Measurements from ENCODE around the gene PAN2.
"Not testable (repeated sequence)": the region's sequence is repeated elsewhere in the genome, so short reads cannot be mapped to it uniquely, and the experiment has no call there.

PAN2 gene

DNA sequence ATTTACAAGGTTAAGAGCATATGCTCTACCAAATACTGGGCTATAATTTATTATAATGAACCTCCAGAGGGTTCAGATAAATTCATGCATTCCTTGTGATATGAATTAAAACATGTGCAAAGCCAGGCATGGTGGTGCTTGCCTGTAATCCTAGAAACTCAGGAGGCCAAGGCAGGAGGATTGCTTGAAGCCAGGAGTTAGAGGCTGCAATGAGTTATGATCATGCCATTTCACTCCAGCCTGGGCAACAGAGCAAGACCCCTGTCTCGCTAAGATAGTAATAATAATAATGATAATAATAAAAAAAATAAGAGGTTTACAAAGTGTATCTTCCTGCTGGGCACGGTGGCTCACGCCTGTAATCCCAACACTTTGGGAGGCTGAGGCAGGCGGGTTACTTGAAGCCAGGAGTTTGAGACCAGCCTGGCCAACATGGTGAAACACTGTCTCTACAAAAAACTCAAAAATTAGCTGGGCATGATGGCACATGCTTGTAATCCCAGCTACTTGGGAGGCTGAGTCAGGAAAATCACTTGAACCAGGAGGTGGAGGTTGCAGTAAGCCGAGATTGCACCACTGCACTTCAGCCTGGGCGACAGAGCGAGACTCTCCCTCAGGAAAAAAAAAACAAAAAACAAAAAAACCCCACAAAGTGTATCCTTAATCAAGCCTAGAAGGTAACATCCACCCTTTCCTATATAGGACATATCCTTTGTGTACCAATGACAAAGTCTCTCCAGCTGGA is 26.4 kb downstream of the PAN2 start:
- DNase-seq: no peak

DNA sequence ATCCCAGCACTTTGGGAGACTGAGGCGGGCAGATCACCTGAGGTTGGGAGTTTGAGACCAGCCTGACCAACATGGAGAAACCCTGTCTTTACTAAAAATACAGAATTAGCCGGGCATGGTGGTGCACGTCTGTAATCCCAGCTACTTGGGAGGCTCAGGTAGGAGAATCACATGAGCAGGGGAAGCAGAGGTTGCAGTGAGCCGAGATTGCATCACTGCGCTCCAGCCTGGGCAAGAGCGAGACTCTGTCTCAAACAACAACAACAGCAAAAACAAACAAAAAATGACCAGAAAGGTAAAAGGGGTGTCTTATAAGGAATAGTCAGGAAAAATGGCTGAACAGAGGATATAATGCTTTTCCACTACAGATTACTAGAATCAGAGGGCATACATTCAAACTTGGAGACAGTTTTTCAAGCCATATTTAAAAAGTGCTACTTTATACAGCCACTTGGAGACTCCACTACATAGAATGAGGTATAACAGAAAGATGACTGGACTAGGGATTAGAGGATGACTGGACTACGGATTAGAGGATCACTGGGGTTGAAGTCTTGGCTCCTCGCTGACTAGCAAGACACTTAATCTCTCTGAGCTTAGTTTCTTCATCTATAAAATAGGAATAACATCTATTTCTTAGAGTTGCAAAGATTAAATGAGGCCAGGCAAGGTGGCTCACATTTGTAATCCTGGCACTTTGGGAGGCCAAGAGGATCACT is 28.8 kb downstream of the PAN2 start:
- no peak for DNase-seq

DNA sequence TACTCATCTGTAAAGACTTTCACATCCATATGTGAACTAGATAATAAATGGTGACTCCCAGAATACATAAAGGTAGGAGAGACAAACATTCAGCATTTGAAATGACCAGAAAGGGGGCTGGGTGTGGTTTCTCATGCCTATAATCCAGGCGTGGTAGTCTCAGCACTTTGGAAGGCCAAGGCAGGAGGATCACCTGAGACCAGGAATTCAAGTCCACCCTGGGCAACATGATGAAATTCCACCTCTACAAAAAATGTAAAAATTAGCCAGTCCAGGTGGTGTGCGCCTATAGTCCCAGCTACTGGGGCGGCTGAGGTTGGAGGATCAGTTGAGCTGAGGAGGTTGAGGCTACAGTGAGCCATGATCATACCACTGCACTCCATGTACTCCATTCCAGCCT is 29.5 kb downstream of the PAN2 start:
- DNase-seq: no peak

DNA sequence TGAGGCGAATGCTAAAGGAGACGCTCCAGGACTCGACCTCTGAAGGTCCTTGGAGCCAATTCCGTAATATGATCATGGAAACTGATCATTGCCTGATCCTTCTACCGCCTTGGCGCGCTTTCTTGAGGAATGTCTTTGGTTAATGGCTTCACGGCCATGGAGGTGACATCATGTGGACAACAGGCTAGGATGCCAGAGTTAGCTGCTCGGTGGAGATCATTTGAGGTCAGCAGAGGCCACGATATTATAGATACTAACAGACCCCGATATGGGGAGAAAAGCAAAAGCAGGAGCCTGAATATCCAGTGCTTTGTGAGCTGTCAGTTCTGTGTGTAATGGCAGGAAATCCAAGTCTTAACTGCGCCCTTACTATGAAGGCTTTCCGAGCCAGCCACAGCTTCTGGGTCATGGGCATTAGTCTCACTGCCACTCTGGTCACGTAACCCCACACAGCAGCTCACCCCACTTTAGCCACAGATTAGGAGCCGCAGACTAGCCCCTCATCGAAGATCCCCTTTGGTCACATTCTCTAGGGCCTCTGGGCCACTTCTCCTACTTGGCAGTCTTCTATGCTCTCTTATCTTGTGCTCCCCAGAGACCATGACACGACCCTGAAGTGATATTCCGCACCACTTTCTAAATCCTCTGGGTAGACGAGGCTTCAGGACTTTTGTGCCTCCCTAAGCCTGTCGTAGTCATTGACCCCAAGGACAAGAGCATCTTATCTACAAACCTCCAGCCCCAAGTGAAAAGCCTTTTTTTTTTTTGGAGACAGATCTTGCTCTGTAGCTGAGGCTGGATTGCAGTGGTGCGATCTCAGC is 32.9 kb downstream of the PAN2 start:
- DNase-seq: no peak

DNA sequence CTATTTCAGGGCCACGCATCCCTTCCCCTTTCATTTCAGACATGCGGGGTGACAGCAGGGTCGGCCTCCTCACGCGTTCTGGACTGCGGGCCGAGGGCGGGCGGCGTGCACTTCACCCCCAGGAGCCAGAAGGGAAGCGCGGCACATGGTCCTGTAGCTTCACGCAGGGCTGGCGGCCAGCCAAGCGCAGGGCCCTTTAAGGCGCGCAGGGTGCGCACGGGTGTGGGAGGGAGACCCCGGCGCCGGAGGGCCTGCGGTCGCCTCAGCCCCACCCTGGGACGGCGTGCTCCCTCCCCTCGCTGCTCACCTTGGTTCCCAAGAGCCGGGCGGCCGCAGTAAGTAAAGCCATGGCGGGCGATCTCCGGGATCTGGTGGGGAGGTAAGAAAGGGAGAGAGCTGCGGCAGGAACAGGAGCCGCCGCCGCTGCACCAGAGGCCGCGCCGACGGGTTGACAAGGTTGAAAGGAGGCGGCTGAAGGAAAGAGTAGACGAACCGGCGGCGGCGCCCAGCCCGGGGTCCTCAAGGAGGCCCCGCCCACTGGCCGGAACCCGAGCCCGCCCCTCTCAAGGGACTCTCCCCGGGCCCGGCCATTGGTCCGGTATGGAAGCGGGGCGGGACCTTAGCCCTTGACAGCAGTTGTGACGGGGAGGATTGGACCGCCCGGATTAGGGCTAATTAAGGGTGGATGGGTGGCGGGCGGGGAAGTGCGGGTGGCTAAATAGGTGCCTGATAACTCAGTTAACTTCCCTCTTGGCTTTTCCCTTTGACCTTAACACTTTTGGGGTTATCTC is 33.8 kb downstream of the PAN2 start, which contains the start of gene CS:
Gene CS, minus strand, starts transcription at position 478 of the 791 bp plus-strand sequence. Its CDS starts 129 bp downstream, at position 349.
- peak; percentile 99 for DNase-seq

DNA sequence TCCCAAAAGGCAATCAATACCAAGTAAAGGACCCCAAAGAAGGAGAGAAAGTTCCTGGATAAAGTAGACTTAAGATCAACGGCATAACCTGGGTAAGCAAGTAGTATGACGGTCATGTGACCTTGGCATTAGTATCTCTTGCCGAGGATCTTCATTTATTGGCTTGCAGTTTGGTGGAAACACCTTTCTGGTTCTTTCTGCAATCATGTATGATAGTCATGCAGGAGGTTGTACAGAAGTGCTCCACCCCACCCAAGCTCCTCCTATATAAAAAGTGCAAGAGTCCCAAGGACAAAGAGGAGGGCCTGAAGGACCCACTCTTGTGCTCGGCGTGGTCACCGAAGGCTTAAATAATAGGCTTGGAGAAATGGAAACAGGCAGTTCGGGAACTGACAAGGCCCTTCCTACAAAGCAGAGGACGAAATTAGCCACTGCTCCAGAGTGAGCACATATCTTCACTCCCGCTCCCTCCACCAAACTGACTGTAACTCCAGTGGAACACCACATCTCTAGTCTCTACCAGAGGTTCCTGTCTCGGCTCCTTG is 34.4 kb downstream of the PAN2 start:
- DNase-seq: peak; percentile 26

DNA sequence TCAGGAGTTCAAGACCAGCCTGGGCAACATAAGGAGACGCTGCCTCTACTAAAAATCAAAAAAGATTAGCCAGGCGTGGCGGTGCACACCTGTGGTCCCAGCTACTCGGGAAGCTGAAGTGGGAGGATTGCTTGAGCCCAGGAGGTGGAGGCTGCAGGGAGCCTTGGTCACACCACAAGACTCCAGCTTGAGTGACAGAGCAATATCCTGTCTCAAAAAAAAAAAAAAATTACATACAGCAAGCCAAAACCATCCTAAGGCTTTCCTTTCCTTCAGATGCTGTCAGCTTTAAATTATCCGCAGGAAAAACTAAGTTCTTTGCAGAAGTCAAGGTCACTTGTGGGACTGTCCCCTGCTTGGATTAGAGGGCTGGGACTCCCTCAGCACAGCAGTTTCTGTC is 35.0 kb downstream of the PAN2 start:
- DNase-seq: no peak

DNA sequence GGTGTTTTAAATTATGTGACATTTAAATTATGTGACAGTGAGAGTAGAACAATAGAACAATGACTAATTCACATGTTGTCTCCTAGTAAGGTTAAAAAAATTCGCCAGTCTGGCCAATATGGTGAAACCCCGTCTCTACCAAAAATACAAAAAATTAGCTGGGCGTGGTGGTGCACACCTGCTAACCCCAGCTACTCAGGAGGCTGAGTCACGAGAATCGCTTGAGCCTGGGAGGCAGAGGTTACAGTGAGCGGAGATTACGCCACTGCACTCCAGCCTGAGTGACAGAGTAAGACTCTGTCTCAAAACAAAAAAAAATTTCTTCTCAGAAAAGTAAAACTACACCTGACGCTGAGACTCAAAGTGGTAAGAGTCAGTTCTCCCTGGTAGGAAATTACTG is 36.4 kb downstream of the PAN2 start:
- DNase-seq: no peak

DNA sequence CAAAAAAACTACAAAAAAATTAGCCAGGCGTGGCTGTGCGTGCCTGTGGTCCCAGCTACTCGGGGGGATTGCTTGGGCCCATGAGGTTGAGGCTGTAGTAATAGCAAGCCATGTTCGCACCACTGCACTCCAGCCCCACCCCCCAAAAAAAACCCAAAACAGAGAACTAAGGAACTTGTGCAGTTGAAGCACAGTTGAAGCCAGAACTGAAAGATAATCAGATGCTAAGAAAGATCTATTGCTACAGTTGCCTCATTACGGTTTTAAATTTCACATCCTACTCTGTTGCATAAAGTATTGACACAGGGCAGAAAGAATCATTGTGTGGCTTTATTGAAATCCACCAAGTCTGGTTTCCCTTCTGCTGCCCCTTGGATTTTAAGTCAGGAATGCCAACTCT is 37.5 kb downstream of the PAN2 start:
- no peak for DNase-seq

DNA sequence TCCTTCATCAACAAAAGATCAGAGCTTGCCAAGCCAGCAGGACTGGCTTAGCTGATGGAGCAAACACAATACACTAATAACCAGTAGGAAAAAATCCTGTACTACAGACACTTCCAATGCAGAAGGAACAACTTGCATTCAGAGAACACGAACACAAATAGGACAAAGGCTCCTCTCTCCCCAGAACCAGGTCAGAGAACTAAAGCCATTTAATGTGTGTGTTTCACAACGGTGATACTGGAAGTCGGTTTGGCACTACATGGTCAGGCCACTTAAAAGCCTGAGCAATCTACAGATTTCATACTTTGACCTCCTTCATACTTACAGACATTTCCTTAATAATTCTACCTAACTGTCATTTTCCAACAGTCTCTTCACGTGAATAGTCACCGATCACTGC is 40.0 kb downstream of the PAN2 start:
- no peak for DNase-seq

DNA sequence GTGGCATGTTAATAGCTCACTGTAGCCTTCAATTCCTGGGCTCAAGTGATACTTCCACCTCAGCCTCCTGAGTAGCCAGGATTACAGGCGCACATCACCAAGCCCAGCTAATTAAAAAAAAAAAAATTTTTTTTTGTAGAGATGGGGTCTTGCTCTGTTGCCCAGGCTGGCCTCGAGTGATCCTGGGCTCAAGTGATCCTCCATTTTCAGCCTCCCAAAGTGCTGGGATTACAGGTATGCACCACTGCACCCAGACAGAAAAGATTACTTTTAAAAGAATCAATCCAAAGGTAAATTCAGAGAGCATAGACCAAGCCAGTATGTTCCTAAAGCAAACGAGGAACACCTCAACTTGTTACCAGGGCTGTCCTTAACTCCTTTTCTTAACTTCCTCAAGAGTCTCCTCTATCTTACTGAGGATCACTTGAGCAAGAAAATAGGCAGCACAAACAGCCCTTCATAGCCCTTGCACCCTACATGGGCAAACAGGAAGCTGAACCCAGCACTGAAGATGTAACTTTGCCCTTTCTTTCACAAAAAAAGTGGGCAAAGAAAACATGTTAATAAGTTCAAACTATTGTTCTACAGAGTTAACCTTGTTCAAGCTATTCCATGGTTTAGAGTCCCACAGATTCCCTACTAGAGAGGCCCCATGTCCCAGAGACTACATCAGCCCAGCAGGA is 45.0 kb downstream of the PAN2 start:
- no peak for DNase-seq

DNA sequence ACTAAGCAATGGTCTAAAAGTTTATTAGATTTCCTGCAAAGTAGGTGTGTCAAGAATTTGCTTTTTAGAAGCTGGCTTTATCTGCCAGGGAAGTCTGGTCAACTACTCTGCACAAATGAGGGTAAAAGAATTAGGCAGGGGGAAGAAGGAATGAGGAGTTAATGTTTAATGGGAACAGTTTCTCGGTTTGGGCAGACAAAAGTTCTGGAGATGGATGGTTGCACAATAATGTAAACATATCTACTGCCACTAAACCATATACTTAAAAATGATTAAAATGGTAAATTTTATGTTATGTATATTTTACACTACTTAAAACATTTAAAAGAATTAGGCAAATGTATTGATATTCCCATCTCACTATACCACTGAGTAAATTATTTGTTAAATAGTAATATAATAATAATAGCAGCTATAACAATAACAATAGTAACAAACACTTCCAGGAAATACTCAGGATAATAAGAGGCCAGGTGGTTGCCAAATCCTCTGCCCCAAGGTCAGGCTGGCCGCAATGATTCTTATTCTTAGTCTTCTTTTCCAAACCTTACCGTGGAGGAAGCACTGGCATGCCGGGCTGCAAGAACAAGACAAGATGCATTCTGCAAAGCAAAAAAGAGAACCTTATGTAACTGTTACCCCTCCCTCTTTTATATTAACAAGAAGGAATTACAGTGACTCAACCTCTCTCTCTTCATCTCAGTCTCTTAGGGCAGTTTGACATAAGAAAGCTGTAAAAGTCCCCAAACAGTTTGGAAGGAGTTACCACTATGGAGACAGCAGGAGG is 47.6 kb downstream of the PAN2 start:
- no peak for DNase-seq

DNA sequence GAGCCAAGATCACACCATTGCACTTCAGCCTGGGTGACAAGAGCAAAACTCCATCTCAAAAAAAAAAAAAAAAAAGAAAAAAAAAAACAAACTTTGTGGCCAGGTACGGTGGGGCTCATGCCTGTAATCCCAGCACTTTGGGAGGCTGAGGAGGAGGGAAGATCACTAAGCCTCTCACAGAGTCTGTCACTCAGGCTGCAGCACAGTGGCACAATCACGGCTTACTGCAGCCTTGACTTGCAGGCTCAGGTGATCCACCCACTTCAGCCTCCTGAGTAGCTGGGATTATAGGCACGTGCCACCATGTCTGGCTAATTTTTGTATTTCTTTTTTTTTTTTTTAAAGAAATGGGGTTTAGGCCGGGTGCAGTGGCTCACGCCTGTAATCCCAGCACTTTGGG is 49.5 kb downstream of the PAN2 start:
- DNase-seq: not testable (repeated sequence)

DNA sequence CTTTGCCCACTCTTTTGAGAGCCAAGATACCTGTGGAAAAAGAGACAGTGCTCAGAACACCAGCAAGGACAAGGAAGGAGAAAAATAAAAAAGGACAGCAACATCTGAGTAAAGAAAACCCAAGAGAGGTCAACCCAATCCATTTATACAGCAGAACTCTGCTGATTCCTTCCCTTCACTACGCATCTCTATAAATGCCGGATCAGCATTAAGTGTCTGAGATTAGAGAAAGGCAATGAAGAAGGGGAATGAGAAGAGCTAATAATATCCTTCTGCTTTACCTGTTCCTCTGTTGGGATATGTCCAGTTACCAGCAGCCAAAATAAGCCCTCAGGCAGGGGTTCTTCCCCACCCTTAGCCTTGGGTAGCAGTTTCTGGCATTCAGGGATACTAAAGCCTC is 51.2 kb downstream of the PAN2 start:
- no peak for DNase-seq

DNA sequence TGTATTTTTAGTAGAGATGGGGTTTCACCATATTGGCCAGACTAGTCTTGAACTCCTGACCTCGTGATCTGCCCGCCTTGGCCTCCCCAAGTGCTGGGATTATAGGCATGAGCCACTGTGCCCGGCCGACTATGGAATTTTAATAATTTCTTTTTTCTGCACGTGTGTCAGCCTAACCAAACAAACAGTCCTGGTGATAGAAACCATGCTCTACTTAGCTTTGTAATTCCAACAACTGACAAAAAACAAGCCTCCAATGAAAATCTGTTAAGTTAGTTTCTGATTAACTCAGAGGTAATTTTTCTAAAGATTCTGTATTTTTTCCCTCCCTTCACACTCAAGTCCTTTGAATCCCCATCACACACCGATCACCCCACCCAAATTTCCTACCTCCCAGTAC is 51.8 kb downstream of the PAN2 start:
- DNase-seq: no peak

DNA sequence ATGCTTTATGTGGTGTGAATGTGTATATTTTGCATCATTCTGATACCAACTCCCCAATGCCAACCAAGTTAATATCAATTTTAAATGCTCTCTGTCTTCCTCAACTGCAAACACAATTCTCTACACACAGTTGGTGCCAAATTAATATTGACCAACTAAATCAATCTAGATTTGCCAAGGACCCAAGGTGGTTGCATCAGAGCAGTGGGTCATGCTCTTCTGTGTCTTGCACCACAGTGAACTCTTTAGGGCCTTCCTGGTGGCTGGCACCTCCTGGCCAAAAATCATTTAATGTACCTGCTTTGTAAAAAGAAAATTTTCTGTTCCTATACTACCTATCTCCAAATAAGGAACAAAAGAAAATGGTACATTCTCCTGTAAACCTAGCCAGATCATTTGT is 53.0 kb downstream of the PAN2 start:
- DNase-seq: no peak

DNA sequence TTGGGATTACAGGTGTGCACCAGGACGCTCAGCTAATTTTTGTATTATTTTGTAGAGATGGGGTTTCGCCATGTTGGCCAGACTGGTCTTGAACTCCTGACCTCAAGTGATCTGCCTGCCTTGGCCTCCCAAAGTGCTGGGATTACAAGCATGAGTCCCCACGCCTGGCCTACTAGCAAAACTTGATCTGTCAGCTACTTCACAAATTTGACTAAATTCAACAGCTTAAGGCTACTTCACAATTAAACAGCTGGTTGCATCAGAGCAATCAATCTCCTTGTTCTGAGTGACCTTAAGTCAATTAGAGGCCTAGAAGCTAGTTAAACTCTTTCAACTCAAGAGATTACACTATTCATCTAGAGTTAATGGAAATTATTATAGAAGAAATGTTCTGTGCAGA is 54.9 kb downstream of the PAN2 start:
- DNase-seq: no peak

DNA sequence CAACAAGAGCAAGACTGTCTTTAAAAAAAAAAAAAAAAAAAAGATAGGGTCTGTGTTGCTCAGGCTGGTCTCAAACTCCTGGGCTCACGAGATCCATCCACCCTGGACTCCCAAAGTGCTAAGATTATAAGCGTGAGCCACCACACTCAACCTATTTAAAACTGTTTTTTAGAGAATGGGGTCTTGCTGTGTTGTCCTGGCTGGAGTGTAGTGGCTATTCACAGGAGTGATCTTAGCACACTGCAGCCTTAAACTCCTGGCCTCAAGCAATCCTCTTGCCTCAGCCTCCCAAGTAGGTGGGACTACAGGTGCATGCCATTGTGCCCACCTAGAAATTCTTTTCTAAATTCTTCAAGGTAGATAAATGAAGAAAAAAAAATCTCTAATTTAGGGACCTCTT is 59.5 kb downstream of the PAN2 start:
- no peak for DNase-seq

DNA sequence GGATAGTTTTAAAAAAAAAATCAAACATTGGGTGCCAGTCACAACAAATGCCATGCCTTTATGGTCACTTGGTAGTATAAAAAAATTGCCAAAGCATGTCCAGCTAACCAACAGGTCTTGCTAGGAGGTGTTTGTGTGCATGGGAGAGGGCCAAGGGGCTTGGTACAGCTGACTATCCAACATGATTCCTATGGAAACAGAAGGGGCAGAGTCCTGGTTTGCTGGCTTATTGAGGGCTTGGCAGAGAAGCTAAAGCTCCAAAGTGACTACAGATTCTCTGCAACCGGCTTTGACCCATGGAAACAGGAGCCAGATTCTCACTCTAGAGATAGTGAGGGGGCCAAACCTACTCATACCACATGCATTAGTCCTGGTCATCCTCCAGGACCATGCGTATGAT is 61.3 kb downstream of the PAN2 start:
- not testable (repeated sequence) for DNase-seq

DNA sequence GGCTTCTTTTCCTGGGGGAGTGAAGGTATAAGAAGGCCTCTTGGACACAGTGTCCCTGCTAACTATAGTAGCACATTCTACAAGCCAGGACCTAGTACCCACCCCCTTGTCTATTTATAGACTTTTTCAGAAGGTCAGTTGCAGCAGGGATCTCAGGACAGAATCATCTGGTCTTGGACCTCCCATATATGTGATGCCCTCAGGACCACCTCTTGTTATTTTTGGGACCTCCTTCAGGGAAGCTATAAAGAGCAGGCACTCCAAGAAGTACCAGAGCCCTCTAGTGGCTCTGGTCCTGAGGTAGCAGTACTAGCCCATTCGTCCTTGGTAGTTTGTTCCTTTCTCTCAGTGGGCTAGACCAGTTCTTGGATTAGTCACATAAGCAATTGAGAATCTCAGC is 62.8 kb downstream of the PAN2 start:
- DNase-seq: no peak

DNA sequence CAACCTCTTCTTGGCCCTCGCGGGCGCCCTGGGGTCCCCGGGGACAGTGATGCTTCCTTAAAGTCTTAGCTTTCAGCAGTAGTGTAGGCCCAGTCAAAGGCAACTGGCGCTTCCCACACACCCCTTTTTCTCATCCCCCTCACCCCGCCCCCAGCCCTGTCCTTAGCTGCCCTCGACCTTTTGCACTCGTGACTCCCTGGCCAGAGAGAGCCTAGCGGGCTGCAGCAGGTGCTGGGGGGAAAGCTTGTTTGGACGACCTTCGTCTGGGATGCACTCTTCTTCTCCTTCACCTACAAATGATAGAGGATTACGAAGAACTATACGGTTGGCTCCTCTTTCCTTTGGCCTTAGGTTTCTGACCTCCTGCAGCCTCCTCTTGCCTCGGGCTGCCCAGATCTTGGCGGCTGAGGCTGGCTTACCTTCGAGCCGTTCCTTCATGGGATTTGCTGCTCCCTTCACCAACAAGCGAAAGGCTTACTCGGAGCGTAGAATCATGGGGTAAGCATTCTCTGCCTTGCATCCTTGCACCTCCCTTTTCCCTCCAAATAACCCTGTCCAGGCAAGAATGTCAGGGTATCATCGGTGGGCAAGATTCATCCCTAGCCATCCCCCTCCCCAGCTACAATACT is 66.2 kb downstream of the PAN2 start:
- no peak for DNase-seq
